ENCODE measurements around the gene LPP.

Gene LPP

DNA sequence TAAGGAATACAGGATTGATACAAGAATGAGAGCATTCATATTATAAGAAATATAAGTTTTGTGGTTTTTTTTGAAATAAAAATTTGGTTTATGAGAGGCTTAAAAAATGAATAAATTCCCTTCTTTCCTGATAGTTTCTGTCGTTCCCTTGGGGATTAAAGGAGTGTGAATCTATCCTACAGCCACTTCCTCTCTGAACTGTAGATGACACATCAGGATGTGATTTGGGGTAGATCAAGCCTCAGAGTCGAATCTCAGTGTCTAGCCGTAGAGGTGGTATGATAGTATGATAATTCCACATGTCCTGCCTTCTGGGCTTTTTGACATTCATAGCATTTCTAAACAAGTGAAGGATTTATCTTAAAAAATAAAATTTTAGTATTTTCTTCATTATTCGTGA lies 343.1 kb downstream of the LPP start:
- no peak for DNase-seq

DNA sequence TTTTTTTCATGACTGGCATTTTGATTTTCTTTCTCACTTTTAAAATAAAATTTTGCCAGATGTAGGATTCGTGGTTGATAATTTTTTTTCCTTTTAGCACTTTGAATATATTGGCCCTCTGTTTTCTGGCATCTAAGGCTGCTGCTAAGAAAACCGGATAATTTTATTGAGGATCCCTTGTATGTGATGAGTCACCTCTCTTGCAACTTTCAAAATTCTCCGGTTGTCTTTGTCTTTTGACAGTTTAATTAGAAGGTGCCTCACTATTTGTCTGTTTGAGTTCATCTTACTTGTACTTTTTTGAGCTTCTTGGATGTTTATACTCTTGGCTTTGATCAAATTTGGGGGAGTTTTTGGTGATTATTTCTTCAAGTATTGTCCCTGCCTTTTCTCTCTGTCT lies 349.7 kb downstream of the LPP start:
- no peak for DNase-seq

DNA sequence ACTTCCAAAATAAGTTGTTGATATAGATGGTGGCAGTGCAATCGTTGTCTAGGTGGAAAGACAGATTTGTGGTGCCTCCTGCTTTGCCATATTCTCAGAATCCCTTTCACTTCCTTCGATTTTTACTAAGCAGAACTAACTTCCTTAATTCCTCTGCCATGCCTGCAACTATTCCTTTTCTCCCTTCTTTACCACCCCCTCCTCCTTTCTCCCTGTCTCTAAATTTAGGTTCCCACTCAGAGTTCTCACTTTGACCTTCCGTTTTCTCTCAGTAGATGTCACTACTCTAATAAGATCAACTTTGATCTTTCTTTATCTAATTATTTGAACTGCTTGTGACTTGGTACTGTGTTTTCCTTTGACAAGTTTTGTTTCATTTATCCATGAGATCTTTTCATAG lies 351.2 kb downstream of the LPP start:
- DNase-seq, result no peak

DNA sequence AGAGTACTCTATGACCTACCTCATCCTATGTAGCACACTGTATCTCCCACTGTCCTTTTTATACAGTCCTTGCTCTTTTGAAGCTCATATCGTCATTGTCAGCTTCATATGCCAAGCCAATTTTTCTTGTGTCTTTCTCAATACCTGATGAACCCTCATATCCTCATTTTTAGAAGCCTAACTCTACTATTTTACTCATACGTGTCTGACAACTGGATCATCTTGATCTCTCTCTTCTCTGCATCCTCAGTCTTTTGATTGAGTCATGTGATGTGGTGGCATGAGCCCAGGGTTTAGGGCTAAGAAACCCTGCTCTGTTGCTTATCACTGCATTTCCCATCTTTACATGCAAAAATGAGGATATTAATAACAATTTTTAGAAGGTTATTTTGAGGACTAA lies 352.0 kb downstream of the LPP start:
- DNase-seq, result no peak

DNA sequence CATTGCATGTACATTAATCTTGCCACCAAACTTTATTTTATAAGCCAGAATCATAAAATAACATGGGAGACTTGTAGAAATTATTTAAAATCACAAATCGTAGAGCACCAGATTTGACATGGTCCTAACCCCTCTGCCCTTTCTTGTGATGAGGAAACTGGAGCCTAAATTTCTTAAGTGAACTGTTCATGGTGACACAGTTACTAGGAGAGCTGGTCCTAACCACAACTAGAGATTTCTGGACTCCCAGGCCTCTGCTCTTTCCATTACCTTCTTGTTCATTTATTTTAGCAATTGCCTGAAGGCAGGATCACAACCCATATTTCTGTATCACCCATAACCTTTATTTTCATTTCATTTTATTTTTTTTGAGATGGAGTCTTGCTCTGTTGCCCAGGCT lies 352.5 kb downstream of the LPP start:
- no peak for DNase-seq

DNA sequence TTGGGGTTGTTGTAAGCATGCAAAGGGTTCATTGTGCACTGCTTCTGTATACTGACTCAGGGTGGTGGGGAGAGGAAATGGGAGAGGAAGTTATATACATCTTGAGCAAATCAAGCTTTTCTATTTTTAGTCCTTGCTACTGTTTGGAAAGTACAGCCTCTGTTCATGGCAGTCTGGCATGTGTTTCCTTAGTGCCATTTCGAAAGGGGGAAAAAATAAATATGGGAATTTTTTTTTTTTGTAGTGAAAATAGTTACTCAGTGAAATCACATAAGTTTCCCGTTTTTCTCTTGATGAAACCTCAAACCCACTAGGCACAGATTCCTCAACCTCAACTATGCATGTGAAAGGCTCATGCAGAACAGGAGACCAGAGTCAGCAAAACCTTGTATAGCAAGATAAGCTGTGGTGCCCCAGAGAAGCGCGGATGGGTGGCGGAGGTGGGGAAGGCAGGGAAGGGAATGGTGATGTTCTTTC lies 353.3 kb downstream of the LPP start:
- DNase-seq, result no peak

DNA sequence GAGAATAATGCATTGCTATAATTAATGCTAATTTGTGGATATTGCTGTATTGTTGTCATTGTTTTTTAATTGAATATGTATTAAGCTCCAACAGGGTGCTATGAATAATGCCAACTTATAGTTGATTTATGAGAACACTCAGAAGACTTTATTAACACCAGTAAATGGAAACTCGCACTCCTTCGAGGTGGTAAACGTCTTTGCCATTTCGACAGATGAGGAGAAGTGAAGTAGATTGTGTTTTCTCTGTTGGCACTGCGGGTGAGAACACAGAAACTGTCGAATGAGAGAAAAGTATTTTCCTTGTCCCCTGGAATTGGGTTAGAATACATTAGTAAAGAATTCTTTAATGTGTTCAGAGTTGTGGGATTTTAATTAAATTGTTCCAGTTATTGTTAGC lies 354.5 kb downstream of the LPP start:
- no peak for DNase-seq

DNA sequence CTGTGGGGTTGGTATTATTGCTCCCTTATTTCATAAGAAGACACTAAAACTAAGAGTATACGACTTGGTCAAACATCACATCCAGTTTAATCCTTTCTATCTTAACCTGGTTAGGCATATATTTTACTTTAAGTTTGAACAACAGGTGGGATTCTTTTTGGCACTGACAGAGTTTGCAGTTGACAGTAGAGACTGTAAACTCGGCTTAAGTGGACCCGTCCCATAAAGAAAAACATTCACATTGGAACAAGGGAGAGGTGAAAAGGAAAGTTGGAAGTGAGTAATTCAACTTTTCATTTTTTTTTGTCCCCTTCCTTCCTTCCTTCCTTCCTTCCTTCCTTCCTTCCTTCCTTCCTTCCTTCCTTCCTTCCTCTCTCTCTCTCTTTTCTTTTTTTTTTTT lies 355.4 kb downstream of the LPP start:
- no peak for DNase-seq

DNA sequence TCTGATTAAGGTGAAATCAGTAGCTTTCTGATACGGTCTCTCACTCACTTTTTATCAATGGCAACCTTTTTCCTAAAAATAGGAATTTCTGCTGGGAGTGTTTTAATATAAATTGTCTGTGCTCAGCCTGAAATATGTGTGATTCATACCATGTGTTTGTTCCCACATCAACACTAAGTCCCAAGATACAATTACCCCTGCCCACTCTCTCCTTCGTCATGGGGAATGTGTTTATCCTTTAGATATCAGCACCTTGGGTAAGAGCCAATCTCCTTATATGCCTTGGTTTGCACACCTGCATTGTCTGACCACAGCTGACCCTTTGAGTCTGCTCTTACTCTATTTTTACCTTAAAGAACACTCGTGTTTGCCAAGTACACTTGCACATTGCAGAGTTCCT lies 356.4 kb downstream of the LPP start:
- DNase-seq, result no peak

DNA sequence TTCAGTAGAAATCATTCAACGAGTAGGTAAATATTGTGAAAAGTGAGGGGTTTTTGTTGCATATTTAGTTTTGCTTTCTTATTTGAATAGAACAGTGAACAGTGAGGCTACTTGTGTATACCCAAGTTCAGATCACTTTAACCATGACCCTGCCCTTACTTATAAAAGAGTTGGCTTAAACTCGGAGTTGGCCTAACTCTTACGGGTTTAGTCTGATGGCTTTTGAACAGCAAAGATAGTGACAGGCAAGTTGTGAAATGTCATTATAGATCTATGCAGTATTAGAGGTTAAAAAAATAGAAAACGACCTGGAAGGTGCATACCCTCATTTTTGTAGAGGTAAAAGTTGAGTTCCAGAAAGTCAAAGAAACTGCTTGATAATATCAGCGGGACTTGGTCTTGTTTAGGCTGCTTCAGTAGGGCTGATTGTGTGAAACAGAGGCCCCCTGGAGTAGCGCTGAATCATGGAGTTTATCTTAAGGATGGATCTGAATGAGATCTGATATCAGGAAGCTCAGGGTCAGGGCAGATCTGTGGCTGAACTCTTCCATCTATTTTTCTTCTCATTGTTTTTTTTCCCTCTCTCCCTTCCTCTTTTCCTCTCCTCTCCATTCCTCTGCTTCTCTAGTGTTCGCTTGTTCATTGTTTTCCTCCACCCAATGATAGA lies 359.8 kb downstream of the LPP start:
- no peak for DNase-seq

DNA sequence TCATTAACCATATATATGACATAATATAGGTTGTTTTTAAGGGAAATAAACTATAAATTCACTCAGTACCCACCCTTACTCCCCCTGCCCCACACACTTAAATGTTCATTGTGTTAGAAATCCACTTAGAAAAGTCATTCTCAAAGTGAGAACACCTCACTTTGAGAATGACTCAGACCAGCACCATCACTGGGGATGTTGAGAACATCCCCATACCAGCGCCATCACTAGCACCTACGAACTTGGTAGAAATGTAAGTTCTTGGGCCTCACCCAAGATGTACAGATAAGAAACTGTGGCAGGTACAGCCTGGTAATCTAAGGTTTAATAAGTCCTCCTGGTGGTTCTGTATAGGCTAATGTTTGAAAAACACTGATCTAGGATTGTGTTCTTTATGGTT lies 362.6 kb downstream of the LPP start:
- DNase-seq, result no peak

DNA sequence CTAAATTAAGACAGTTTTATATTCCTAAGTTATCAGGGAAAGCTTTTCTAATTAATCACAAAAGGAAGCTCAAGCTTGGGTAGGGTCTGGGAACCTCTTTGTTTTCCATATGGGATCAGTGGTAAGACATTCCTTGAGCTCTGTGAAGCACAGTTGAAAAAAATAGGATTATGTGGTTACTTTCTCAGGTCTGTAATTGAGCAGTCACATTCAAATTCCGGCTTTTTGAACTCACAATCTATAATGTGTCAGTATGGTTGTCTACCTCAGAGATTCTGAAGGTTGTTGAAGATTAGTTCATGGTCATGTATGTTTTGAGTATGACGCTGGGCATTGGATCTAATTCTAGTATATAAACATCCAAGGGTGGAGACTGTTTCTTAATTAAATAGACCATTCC lies 364.5 kb downstream of the LPP start:
- DNase-seq, result no peak

DNA sequence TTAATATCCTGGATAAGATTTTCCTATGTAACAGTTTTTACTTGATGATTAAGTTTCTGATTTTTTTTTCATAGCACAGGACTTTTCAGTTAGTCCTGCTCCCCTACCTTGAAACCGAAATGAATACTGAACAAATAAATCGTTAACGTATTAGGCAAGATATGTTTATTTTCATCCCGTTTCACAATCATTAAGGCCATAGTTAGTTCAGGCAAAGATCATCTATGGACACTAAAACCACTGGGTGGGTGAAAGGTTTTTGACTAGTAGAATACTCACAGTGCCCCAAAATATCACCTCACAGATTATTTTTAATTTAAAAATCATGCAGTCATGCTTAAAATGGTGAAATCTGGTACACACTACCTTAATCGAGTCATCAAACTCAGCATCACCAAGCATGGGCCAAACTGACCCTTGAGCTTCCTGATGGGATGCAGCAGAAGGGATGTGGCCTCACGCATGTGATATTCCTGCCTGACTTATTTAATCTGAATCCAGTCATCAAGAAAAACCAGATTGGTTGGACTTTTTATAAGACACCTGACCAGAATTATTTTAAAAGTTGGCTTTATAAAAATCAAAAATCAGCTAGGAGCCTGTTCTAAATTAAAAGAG lies 365.0 kb downstream of the LPP start:
- no peak for DNase-seq

DNA sequence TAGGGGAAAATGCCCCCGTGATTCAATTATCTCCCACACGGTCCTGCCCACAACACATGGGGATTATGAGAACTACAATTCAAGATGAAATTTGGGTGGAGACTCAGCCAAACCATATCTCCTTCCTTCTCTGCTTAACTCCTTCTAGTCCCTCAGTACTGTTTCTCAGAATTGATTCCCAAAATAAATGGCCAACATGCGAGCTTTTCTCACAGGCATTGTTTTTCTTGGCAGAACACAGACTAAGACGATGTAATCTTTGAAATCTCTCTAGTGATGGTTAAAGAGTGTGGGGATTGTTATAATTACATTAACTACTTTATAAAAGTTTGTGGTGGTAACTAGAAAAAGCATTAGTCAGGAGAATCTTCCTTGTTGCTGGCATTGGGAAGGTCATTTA lies 366.5 kb downstream of the LPP start:
- no peak for DNase-seq

DNA sequence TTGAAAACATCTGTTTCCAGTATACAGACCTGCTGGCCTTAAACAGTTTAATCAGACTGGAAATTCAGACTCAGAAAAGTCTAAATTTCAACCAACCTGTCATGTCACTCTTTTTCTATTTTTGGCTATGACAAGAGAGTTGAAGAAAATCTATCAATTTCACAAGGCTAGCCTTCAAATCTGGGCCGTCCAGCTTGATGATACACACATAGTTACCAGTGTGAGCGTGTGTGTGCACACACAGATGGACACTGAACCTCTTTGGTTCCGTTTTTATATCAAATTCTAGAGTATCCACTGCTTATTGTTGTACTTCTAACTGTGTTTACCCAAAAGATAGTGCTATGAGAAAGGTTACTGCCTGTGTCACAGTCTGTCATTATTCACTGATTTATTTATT lies 368.2 kb downstream of the LPP start:
- no peak for DNase-seq

DNA sequence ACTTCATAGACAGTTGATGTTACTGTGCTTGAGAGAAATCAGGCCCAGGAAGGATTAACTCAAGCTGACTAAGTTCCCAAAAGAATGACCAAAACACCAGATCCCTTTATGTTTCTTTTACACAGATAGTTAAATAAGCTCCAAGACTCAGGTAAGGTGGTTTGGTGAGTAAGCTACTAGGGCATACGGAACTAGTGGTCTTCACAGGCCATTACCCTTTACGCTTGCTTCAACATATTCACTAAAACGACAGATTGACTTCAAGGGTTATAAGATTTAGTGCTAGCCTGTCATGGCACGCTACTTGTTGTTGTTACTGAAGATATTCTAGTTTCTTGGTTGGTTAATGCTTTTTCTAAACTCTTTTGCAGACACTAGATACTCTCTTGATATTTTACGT lies 369.3 kb downstream of the LPP start:
- no peak for DNase-seq

DNA sequence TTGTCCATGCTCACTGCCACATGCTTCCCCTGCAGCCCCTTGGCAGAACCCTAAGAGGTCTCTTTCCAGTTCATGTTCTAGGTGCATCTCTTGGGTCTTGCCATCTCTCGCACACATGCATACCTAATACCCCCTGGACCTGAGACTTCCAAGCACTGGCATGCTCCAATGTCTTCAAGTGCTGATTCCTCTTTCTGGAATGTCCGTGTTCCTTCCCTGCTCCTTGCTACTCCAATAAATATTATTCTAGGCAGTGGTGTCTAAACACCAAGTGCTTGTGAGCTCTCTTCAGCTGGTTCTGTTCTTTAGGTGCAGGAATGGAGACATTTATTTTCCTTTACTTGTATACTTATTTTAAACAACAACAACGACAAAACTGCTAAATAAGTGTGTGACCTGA lies 370.1 kb downstream of the LPP start:
- DNase-seq, result no peak

DNA sequence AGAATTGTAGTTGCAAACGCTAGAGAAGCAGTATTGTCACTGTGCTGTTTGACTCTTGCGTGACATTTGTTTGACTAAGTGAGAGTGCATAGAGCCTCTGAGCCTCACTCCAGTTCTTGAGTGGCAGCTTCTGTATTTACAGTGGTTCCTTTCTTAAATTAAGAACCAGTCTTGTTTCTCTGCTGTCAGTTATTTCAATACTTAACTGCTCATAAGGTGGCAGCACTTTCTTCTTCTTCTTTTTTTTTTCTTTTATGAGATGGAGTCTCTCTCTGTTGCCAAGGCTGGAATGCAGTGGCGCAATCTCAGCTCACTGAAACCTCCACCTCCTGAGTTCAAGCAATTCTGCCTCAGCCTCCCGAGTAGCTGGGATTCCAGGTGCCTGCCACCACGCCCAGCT lies 372.1 kb downstream of the LPP start:
- no peak for DNase-seq

DNA sequence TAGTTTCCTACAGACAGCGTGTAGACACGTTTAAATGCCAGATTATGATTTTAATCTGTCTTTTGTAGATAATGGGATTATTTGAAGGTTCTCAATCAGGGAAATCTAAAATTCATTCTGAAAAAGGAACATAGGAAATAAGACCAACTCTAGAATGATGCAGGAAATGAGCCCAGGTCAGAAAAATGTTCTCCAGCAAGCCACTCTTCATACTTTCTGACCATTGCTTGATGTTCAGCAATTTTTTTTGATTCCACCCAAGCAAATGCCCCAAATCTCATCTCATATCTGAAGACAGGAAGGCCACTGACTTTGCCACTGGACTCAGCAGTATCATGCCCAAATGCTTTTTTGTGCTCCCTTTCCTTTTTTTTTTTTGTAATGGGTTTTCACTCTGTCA lies 373.4 kb downstream of the LPP start:
- DNase-seq, result no peak

DNA sequence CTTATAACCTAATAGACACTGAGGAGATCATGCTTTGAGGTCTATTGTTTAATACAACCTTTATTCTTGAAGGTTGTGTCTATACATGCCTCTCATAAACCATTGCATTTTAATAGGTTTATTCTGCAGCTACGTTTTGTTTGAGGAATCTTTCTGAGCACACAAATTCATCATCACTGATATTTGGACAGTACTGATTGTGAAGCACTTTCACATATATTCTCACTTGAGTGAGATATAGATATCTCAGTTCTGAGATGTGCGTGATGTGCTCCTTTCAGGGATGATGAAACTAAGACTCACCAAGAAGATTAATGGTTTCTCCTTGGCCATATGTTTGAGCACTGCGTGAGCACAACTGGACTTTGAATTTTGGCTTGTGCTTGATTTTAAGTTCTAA lies 374.4 kb downstream of the LPP start:
- DNase-seq, result no peak

DNA sequence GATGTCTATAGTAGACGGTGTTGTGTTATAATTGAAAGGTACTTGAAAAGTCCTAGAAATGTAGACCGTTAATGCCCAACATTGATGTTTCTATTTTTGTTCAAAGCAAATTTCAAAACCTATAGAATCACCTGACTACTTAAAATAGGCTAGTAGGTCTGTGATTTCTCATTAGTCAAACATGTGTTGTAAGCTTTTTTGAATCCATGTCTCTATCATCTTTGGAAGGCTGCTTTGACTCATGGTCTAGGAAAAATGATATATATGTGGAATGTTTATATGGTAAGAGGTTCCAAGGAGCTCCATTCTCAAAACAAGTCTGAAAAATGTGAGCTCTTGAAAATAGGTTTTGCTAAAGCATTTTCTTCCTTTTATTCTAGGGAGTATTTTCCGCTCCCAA lies 375.3 kb downstream of the LPP start:
- DNase-seq, result no peak

DNA sequence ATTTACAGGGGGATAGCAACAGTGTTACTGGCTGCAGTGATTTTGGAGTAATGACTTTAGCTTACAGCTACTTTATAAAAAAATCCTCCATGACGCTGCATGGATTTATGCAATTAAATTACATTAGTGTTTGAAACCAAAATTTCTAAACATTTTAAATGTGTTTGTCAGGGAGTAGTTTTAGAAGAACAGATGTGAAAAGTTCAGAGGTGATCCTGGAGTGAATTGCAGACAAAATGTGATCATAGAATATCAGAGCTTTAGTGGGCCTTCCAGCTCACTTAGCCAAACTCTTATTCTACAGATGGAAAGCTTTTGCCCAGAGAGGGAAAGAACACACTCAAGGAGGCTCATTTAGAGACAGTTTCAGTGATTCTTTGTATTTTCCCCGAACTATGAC lies 376.3 kb downstream of the LPP start:
- DNase-seq, result no peak

DNA sequence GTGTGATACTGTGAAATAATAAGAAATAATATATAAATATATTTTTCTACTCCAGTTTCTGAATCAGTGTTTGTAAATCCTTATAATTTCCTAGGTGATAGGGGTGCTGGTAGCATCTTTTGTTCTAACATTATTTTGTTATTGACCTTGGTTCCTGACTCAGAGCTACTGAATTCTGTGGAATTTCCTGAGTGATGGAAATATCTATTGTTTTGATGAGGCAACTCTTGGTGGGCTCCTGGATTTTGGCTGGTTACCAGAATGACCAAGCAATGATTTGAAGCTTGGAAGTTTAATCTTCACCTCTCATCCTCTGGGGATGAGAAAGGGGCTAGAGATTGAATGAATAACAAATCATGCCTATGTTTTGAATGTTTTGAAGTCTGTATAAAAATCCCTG lies 377.3 kb downstream of the LPP start:
- DNase-seq, result no peak

DNA sequence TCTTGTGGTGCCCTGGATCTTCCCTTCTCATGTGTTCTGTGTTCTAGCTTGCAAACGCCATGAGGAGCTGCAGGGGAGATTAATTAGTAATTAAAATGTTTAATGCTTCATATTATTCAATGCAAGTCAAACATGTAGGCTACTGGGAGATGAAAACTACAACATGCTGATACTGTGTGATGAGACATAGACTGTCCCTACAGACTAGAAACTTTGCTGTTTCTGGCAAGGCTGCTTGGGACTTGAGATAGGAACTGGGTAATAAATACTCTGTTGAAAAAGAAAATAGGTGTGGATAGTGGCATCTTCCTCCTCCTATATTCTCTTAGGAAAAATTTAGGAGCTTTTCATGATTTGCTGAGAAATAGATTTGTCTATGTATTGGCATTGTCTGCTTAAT lies 379.2 kb downstream of the LPP start:
- no peak for DNase-seq

DNA sequence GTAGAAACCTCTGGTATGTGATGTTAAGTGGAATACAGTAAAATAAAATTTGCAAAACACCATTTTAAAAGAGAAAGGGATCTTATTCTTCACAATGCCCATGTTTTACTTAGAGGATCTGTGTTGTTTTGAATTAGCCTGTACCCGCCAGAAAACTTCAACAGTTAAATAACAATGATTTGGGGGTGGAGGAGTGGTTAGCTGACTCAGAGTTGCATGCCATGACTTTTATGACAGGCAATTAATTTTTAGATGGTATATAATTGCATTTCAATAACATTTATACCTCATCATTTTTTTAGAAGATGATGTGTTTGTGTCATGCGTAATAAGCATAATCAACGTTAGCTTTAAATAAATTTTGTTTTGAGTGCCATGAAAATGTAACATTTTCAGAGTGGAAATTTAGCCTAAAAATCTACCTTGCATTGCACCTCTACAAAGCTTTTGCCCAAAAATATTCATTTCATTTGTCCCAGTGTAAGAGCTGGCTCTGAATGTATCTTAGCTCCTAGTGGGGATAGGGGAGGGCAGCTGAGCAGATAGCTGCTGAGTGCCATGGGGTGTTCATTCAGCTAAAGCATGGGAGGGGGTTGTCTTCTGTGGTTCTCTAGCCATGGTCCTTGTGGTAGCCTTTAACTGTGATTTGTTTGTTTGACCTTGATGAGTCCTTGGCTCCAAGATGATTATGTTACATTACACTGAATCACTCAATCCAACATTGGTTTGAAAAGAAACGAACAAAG lies 379.8 kb downstream of the LPP start:
- no peak for DNase-seq
